ENCODE data around the gene RPS4Y1. TPM values are rescaled to one million over a fixed set of nuclear protein-coding genes. Genes with fewer than 3 reads are reported as not detected.

RPS4Y1 gene
- total and polyA plus RNA-seq, 2 of the 4 experiments (the other 2 are of a cell fraction), result not detected

DNA sequence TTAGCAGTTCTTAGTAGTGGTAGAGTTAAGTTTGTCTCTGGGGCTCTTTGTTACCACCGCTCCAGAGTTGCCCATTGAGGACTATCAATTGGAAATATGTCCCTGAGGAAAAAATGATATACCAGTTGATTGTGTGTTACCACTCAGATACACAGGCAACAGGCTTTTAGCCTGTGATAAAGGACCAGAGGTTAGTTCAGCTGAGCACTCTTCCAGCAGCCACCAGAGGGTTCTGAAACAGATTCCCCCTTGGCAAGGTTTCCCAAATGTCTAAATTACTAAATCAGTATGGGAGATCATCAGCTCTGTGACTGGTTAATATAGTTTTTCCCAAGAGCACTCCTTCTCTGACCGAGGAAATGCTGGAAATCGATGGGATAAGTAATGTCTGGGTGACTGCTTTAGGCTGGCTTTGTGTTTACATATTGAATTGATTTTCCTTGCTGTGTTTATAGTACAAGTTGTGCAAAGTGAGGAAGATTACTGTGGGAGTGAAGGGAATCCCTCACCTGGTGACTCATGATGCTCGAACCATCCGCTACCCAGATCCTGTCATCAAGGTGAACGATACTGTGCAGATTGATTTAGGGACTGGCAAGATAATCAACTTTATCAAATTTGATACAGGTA lies 12.9 kb downstream of the RPS4Y1 start:
- no peak overlapping the region for H3K9ac ChIP-seq (ENCODE audit: low read depth, low read length)
- no peaks in the 10 kb centered on the region for H3K4me1 ChIP-seq (ENCODE audit: control insufficient read depth, insufficient read depth, low read length)
- no peak overlapping the region for H3K14ac ChIP-seq (replicated peaks; ENCODE audit: low read depth, low read length)
- H2AK5ac ChIP-seq (ENCODE audit: low read depth, low read length), result no peak overlapping the region
- no peaks in the 10 kb centered on the region for H4K20me1 ChIP-seq (ENCODE audit: insufficient read depth, low read length)
- H3K9me3 ChIP-seq (ENCODE audit: control insufficient read depth, insufficient read depth, low read length), result no peaks in the 10 kb centered on the region
- DNase-seq, result no peak
- dilution Hi-C loops (cut with HindIII; ENCODE audit: low sequenced_read_pairs, unreplicated experiment), result no loop called here
- H2AK9ac ChIP-seq (replicated peaks; ENCODE audit: low read depth, low read length, poor library complexity), result no peak overlapping the region
- no peak overlapping the region for H3K4me2 ChIP-seq (ENCODE audit: low read depth, low read length)
- CTCF ChIA-PET, result no interaction called here
- H3K4ac ChIP-seq (ENCODE audit: low read depth, low read length), result no peak overlapping the region
- no peak overlapping the region for H3K56ac ChIP-seq (ENCODE audit: extremely low read depth, insufficient read depth, low read length)
- no peak overlapping the region for H4K5ac ChIP-seq (ENCODE audit: low read depth, low read length)
- H3K23ac ChIP-seq (ENCODE audit: low read depth, low read length), result no peak overlapping the region
- no CpG with 5 or more reads among the region's 6 CpGs for WGBS, 2 experiments (ENCODE audit: extremely low coverage in 2 of 2, insufficient read length in 1 of 2)
- no peaks in the 10 kb centered on the region for H3K9me1 ChIP-seq (ENCODE audit: insufficient read depth, low read length)
- H2BK120ac ChIP-seq (ENCODE audit: low read depth, low read length), result no peak overlapping the region
- no peak overlapping the region for H3K18ac ChIP-seq (ENCODE audit: low read depth, low read length)
- no TSS peak for BruUV-seq (replicated peaks)
- H2AFZ ChIP-seq (replicated peaks; ENCODE audit: low read length, poor library complexity), result no peak overlapping the region
- H3K36me3 ChIP-seq (ENCODE audit: control insufficient read depth, insufficient read depth, low read length), result no peaks in the 10 kb centered on the region
- in situ Hi-C loops (cut with MboI; ENCODE audit: low sequenced_read_pairs), result no loop called here
- intact Hi-C loops (cut with micrococcal nuclease), result no loop called here
- no peak overlapping the region for H2BK15ac ChIP-seq (ENCODE audit: low read depth, low read length)
- ATAC-seq (ENCODE audit: low read depth), result no peak
- H3K4me3 ChIP-seq (ENCODE audit: insufficient read depth, low read depth, low read length), result no peak overlapping the region
- no peaks in the 10 kb centered on the region for H3K79me1 ChIP-seq (ENCODE audit: low read depth in 1 of 2, low read length in 2 of 2)
- H4K91ac ChIP-seq (ENCODE audit: insufficient read depth, low read depth, low read length), result no peak overlapping the region
- H2BK5ac ChIP-seq (ENCODE audit: low read depth, low read length, poor library complexity, severe bottlenecking), result no peak overlapping the region
- no peak overlapping the region for H2BK20ac ChIP-seq (ENCODE audit: low read depth, low read length)
- no peak overlapping the region for H3K27ac ChIP-seq (ENCODE audit: insufficient read depth, low read length)
- TF ChIP-seq FOS (IDR thresholded peaks at IDR 0.05; ENCODE audit: low read depth, low read length) (no peak), CEBPB (IDR thresholded peaks at IDR 0.05; ENCODE audit: low read depth, low read length) (no peak), CHD1 (IDR thresholded peaks at IDR 0.05; ENCODE audit: low read depth, low read length) (no peak), RCOR1 (IDR thresholded peaks at IDR 0.05; ENCODE audit: insufficient replicate concordance, low read length) (no peak), BHLHE40 (IDR thresholded peaks at IDR 0.05; ENCODE audit: low read depth, low read length) (no peak), POLR2A (IDR thresholded peaks at IDR 0.05; ENCODE audit: low read depth, low read length) (no peak), MAZ (IDR thresholded peaks at IDR 0.05; ENCODE audit: borderline replicate concordance, low read depth, low read length) (no peak), RAD21 (IDR thresholded peaks at IDR 0.05; ENCODE audit: low read length) (no peak), MAFK (IDR thresholded peaks at IDR 0.05; ENCODE audit: low read depth, low read length) (no peak), ELK1 (IDR thresholded peaks at IDR 0.05; ENCODE audit: borderline replicate concordance, low read depth, low read length) (no peak), SMC3 (IDR thresholded peaks at IDR 0.05; ENCODE audit: low read depth, low read length) (no peak)
- TF ChIP-seq, protein P1, sequence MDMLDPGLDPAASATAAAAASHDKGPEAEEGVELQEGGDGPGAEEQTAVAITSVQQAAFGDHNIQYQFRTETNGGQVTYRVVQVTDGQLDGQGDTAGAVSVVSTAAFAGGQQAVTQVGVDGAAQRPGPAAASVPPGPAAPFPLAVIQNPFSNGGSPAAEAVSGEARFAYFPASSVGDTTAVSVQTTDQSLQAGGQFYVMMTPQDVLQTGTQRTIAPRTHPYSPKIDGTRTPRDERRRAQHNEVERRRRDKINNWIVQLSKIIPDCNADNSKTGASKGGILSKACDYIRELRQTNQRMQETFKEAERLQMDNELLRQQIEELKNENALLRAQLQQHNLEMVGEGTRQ (IDR thresholded peaks at IDR 0.05; ENCODE audit: low read depth, low read length), result no peak
- H3K27me3 ChIP-seq (ENCODE audit: control insufficient read depth, insufficient read depth, low read length), result no peaks in the 10 kb centered on the region
- POLR2A ChIA-PET (ENCODE audit: unreplicated experiment), result no interaction called here
- no peak overlapping the region for H4K8ac ChIP-seq (ENCODE audit: low read depth in 2 of 2, low read length in 2 of 2)
